ENCODE results near the gene ENKD1.

DNA sequence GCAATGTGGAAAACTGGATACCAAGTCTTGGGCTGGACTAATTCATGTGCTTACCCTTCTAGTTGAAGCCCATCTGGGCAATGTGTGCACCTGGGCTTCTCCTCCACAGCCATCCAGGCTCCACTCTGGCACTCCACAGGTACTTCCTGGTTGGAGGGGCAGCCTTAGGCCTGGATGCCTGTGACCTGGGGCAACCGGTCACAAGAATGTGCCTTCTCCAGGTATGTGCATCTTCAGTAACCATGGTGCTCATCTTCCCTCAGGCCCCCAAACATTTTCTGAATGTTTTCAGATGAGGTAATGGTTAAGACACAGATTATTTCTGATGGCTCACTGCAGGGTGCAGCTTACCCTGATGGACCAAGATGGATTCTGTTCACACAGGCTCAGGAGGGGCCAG, 11.2 kb upstream of the ENKD1 start:
- TF ChIP-seq, protein P1, sequence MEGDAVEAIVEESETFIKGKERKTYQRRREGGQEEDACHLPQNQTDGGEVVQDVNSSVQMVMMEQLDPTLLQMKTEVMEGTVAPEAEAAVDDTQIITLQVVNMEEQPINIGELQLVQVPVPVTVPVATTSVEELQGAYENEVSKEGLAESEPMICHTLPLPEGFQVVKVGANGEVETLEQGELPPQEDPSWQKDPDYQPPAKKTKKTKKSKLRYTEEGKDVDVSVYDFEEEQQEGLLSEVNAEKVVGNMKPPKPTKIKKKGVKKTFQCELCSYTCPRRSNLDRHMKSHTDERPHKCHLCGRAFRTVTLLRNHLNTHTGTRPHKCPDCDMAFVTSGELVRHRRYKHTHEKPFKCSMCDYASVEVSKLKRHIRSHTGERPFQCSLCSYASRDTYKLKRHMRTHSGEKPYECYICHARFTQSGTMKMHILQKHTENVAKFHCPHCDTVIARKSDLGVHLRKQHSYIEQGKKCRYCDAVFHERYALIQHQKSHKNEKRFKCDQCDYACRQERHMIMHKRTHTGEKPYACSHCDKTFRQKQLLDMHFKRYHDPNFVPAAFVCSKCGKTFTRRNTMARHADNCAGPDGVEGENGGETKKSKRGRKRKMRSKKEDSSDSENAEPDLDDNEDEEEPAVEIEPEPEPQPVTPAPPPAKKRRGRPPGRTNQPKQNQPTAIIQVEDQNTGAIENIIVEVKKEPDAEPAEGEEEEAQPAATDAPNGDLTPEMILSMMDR (IDR thresholded peaks at IDR 0.05) = no peak
- no peak for TF ChIP-seq POLR2A (IDR thresholded peaks at IDR 0.05)

All from lower leg skin (tissue), 3 donors.